Measurements from ENCODE around the gene LCN9.

GRCh38 chr9:135649508-135649907 lies 13.6 kb upstream of the LCN9 start:
- TF ChIP-seq POLR2A (IDR thresholded peaks at IDR 0.05) (no peak), EP300 (IDR thresholded peaks at IDR 0.05) (no peak)
- TF ChIP-seq, protein P1, sequence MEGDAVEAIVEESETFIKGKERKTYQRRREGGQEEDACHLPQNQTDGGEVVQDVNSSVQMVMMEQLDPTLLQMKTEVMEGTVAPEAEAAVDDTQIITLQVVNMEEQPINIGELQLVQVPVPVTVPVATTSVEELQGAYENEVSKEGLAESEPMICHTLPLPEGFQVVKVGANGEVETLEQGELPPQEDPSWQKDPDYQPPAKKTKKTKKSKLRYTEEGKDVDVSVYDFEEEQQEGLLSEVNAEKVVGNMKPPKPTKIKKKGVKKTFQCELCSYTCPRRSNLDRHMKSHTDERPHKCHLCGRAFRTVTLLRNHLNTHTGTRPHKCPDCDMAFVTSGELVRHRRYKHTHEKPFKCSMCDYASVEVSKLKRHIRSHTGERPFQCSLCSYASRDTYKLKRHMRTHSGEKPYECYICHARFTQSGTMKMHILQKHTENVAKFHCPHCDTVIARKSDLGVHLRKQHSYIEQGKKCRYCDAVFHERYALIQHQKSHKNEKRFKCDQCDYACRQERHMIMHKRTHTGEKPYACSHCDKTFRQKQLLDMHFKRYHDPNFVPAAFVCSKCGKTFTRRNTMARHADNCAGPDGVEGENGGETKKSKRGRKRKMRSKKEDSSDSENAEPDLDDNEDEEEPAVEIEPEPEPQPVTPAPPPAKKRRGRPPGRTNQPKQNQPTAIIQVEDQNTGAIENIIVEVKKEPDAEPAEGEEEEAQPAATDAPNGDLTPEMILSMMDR (IDR thresholded peaks at IDR 0.05), result no peak
